Measurements from ENCODE around the gene KCNG3.

Gene KCNG3

DNA sequence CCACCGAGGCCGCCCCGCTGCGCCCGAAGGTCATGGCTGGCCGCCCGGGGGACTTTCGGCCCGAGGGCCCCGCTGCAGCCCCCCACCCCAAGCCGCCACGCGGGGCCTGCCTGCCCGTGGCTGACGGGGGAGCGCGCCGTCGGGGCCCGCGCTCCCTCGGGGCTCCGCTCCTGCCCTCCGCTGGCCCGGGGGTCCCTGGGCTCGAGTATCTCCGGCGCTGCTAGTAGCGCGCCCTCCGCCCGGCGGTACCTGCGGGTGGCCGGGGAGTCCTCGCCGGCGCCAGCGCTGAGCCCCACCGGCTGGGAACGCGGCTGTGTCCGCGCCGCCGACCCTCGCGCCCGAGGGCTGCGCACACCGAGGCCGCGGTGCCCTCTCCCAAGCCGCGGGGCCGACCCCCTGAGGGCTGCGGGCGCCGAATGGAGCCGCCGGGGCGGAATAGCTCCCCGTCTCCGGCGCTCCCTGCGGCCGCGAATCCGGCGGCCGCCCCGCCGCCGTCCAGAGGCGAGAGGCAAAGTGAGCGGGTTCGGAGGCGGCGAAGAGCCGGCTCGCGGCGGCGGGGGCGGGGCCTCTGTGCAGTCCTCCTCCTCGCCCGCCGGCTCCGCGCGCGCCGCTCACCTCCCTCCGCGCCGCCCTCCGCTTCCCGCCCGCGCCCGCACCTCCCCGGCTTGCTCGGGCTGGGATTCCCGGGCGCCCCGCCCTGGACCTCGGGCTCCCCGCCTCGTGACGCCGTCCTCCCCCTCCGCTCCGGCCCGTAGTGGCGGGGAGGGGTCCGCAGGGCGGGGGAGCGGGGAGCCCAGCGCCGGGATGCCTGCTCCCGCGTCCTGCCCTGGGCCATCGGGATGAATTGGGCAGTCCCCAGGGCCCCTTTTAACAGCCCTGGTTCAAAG lies at the start of gene KCNG3:
TSS of gene KCNG3 (minus strand) at position 515 of the 887 bp plus-strand sequence. CDS start at position 34, 481 bp downstream.
- DNase-seq (ENCODE audit: low spot score) = peak; percentile 63

- no peak for DNase-seq (ENCODE audit: low spot score)
Measured at GRCh38 chr2:42542871-42543270, 49.1 kb upstream of the KCNG3 start.

GRCh38 chr2:42537493-42537892 lies 43.7 kb upstream of the KCNG3 start:
- no peak for DNase-seq (ENCODE audit: low spot score)

DNA sequence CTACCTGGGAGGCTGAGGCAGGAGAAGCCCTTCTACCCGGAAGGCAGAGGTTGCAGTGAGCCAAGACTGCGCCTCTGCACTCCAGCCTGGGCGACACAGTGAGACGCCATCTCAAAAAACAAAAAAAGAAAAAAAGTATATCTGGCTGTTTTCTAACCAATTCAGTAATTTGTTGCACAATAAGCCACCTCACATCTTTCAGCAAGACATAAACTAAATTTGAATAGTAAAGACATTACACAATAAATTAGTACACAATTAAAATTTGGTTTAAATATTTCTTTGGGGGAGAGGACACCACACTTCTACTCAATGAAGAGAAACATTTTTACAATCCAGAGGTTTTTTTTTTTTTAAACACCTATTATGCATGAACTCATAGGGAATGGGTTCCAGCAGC lies 38.6 kb upstream of the KCNG3 start:
- no peak for DNase-seq (ENCODE audit: low spot score)

GRCh38 chr2:42523341-42523740 lies 29.6 kb upstream of the KCNG3 start:
- no peak for DNase-seq (ENCODE audit: low spot score)

DNA sequence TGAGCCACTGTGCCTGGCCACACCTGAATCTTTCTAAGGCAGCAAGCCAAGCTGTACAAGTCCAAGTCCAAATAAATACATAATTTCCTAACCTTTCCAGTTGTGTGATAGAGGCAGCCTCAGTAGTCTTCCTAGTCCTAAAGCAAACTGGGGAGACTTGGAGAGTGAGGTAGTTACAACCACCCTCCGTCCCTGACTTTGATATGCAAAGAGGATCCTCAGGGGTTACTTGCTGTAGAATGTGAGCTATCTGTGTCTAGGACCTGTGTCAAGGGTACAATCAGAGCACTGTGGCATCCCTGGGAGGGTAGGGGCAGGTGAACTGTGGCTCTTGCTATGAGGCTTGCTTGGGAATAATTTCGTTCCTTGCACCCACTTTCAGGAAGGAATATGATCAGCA lies 28.3 kb upstream of the KCNG3 start:
- DNase-seq (ENCODE audit: low spot score) = no peak

GRCh38 chr2:42519624-42520023 lies 25.8 kb upstream of the KCNG3 start:
- no peak for DNase-seq (ENCODE audit: low spot score)

- DNase-seq (ENCODE audit: low spot score) = no peak
Measured at GRCh38 chr2:42516418-42516901, 22.7 kb upstream of the KCNG3 start.

- no peak for DNase-seq (ENCODE audit: low spot score)
Measured at GRCh38 chr2:42513252-42513918, 19.6 kb upstream of the KCNG3 start.

GRCh38 chr2:42510608-42511243 lies 16.9 kb upstream of the KCNG3 start:
- no peak for DNase-seq (ENCODE audit: low spot score)

DNA sequence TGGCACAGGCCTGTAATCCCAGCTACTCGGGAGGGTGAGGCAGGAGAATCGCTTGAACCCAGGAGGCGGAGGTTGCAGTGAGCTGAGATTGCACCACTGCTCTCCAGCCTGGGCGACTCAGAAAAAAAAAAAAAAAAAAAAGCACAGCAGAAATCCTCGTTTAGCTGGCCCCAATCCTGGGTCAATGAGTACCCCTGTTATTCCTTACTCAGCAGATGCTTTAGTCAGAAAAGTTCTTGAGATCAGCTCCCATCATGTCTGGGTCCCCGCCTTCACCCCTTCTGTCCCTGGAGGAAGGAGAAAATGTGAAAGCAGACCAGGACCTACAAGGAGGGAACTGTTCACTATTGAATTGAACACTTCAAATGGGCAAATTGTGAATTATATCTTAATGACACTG lies 16.4 kb upstream of the KCNG3 start:
- DNase-seq (ENCODE audit: low spot score) = no peak

DNA sequence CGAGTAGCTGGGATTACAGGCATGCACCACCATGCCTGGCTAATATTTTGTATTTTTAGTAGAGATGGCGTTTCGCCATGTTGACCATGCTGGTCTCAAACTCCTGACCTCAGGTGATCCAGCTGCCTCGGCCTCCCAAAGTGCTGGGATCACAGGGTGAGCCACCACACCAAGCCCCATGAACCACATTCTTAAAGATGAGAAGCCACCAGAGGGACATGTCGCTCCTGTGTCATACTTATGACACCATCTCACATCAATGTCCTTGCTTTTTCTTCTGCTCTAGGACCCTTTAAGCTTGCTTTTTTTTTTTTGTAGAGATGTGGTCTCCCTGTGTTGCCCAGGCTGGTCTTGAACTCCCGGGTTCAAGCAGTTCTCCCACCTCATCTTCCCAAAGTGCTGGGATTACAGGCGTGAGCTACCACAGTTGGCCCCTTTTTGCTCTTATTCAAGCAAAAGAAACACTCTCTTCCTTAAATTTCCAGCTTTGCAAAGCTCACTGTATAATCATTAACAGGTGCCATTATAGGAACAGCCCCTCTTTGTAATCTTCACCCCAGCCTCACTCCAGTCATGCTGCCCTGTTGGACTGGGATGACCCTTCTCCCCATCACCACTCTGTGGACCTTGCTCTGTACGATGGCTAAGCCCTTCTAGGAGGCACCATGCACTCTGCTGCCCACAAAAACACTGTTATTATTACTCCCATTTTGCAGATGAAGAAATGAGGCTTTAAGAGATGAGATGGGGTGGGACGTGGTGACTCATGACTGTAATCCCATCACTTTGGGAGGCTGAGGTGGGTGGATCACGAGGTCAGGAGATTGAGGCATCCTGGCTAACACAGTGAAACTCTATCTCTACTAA lies 10.8 kb upstream of the KCNG3 start:
- DNase-seq (ENCODE audit: low spot score) = no peak

- no peak for DNase-seq (ENCODE audit: low spot score)
Measured at GRCh38 chr2:42503291-42503690, 9.5 kb upstream of the KCNG3 start.

GRCh38 chr2:42498497-42498896 lies 4.7 kb upstream of the KCNG3 start:
- no peak for DNase-seq (ENCODE audit: low spot score)

GRCh38 chr2:42495611-42496010 lies 1.8 kb upstream of the KCNG3 start:
- DNase-seq (ENCODE audit: low spot score) = no peak

DNA sequence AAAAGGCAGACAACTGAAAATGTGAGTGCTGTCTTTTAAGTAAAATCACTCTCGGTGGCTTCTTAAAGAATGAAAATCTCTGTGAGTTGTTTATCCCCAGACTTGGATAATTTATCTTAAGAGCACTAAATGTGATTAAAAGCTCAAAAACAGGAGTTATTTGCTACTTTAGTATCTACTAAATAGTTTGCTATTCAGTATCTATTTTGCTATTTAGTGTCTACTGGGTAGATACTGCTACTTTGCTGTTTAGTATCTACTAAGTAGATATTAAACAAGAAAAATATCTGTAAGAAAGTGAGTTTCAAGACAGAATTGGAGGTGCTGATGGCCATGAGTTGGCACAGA lies 1.4 kb upstream of the KCNG3 start:
- no peak for DNase-seq (ENCODE audit: low spot score)

GRCh38 chr2:42494355-42495233 lies 812 bp upstream of the KCNG3 start:
- peak; percentile 83 for DNase-seq (ENCODE audit: low spot score)

- DNase-seq (ENCODE audit: low spot score) = no peak
Measured at GRCh38 chr2:42492691-42493467, 903 bp downstream of the KCNG3 start.

DNA sequence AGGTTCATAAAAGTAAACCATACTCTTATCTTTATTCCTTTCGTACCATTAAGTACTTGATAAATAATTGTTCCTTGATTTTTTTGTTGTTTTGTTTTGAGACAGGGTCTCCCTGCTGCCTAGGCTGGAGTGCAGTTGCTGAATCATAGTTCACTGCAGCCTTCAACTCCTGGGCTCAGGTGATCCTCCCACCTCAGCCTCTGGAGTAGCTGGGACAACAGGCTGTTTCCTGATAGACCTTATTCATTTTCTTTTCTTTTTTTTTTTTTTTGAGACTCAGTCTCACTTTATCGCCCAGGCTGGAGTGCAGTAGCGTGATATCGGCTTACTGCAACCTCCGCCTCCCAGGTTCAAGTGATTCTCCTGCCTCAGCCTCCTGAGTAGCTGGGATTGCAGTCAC lies 5.5 kb downstream of the KCNG3 start:
- DNase-seq (ENCODE audit: low spot score) = no peak

Data from Ammon's horn (tissue), 1 donor.